HEK293 (cell line): ENCODE measurements around the gene ZBTB4.

Experiments
- KLF17 ChIP-seq: fragments of 450-650 bp; formaldehyde crosslinking; IDR thresholded peaks from 2 replicates; pipeline ENCODE4 v1.5.1; 2016; ENCODE audit warnings: missing biosample characterization, missing genetic modification characterization
- SP7 ChIP-seq: fragments of 450-650 bp; formaldehyde crosslinking; IDR thresholded peaks from 2 replicates; pipeline ENCODE4 v1.5.1; 2016; ENCODE audit warnings: missing biosample characterization, missing genetic modification characterization
- YY1 ChIP-seq: fragments of 450-650 bp; formaldehyde crosslinking; IDR thresholded peaks from 2 replicates; pipeline ENCODE4 v1.5.1; 2018; ENCODE audit warnings: missing biosample characterization, missing genetic modification characterization
- ZBTB10 ChIP-seq: fragments of 450-650 bp; formaldehyde crosslinking; IDR thresholded peaks from 2 replicates; pipeline ENCODE4 v1.5.1; 2016; ENCODE audit warnings: missing biosample characterization, missing genetic modification characterization
- ZBTB49 ChIP-seq: fragments of 450-650 bp; formaldehyde crosslinking; IDR thresholded peaks from 2 replicates; pipeline ENCODE4 v1.5.1; 2016; ENCODE audit warnings: missing biosample characterization, missing genetic modification characterization, low read depth
- ZBTB7A ChIP-seq: fragments of 450-650 bp; formaldehyde crosslinking; IDR thresholded peaks from 2 replicates; pipeline ENCODE4 v1.5.1; 2016; ENCODE audit warnings: low read depth, missing biosample characterization, missing genetic modification characterization
- ZEB2 ChIP-seq: fragments of 450-650 bp; formaldehyde crosslinking; IDR thresholded peaks from 2 replicates; pipeline ENCODE4 v1.5.1; 2016; ENCODE audit warnings: missing biosample characterization, missing genetic modification characterization
- ZIC2 ChIP-seq: fragments of 450-650 bp; formaldehyde crosslinking; IDR thresholded peaks from 2 replicates; pipeline ENCODE4 v1.5.1; 2016; ENCODE audit warnings: missing biosample characterization, missing genetic modification characterization
- ZNF121 ChIP-seq: fragments of 450-650 bp; formaldehyde crosslinking; IDR thresholded peaks from 2 replicates; pipeline ENCODE4 v1.5.1; 2016; ENCODE audit warnings: missing biosample characterization, missing genetic modification characterization
- ZNF155 ChIP-seq: fragments of 450-650 bp; formaldehyde crosslinking; IDR thresholded peaks from 2 replicates; pipeline ENCODE4 v1.5.1; 2016; ENCODE audit warnings: missing biosample characterization, missing genetic modification characterization
- ZNF157 ChIP-seq: fragments of 450-650 bp; formaldehyde crosslinking; IDR thresholded peaks from 2 replicates; pipeline ENCODE4 v1.5.1; 2016; ENCODE audit warnings: missing biosample characterization, missing genetic modification characterization
- ZNF18 ChIP-seq: fragments of 450-650 bp; formaldehyde crosslinking; IDR thresholded peaks from 2 replicates; pipeline ENCODE4 v1.5.1; 2016; ENCODE audit warnings: missing biosample characterization, missing genetic modification characterization
- ZNF202 ChIP-seq: fragments of 450-650 bp; formaldehyde crosslinking; IDR thresholded peaks from 2 replicates; pipeline ENCODE4 v1.5.1; 2016; ENCODE audit warnings: missing biosample characterization, missing genetic modification characterization, borderline replicate concordance
- ZNF214 ChIP-seq: fragments of 450-650 bp; formaldehyde crosslinking; IDR thresholded peaks from 2 replicates; pipeline ENCODE4 v1.5.1; 2017; ENCODE audit warnings: missing biosample characterization, mild to moderate bottlenecking, missing genetic modification characterization, borderline replicate concordance
- ZNF24 ChIP-seq: fragments of 450-650 bp; formaldehyde crosslinking; IDR thresholded peaks from 2 replicates; pipeline ENCODE4 v1.5.1; 2016; ENCODE audit warnings: missing biosample characterization, missing genetic modification characterization
- ZNF274 ChIP-seq, 2 experiments: fragments of 200-500 bp in 1 of 2; fragments of 450-650 bp in 1 of 2; sonication (Bioruptor generic) in 1 of 2; formaldehyde crosslinking in 1 of 2; IDR thresholded peaks; 2 replicates each; pipeline versions ENCODE4 v1.5.1 to v1.6.1; 2014 to 2016; ENCODE audit warnings: borderline replicate concordance in 1 of 2, inconsistent platforms in 1 of 2, low read length in 1 of 2, missing biosample characterization in 1 of 2, missing genetic modification characterization in 1 of 2
- ZNF488 ChIP-seq: fragments of 450-650 bp; formaldehyde crosslinking; IDR thresholded peaks from 2 replicates; pipeline ENCODE4 v1.5.1; 2016; ENCODE audit warnings: missing biosample characterization, missing genetic modification characterization
- ZNF549 ChIP-seq: fragments of 450-650 bp; IDR thresholded peaks from 2 replicates; pipeline ENCODE4 v1.5.1; 2018; ENCODE audit warnings: missing biosample characterization, missing genetic modification characterization, mild to moderate bottlenecking, inconsistent platforms, moderate library complexity
- ZNF560 ChIP-seq: fragments of 450-650 bp; formaldehyde crosslinking; IDR thresholded peaks from 2 replicates; pipeline ENCODE4 v1.5.1; 2017; ENCODE audit warnings: missing biosample characterization, missing genetic modification characterization, borderline replicate concordance
- ZNF645 ChIP-seq: fragments of 450-650 bp; formaldehyde crosslinking; IDR thresholded peaks from 2 replicates; pipeline ENCODE4; 2016; ENCODE audit warnings: missing biosample characterization, missing genetic modification characterization
- ZNF658 ChIP-seq: fragments of 450-650 bp; formaldehyde crosslinking; IDR thresholded peaks from 2 replicates; pipeline ENCODE4; 2016; ENCODE audit warnings: missing biosample characterization, missing genetic modification characterization
- ZNF677 ChIP-seq: fragments of 450-650 bp; IDR thresholded peaks from 2 replicates; pipeline ENCODE4 v1.5.0; 2018; ENCODE audit warnings: missing biosample characterization, mild to moderate bottlenecking, missing genetic modification characterization, moderate library complexity
- ZNF692 ChIP-seq: fragments of 450-650 bp; formaldehyde crosslinking; IDR thresholded peaks from 2 replicates; pipeline ENCODE4 v1.5.1; 2016; ENCODE audit warnings: missing biosample characterization, missing genetic modification characterization
- ZNF768 ChIP-seq: fragments of 450-650 bp; formaldehyde crosslinking; IDR thresholded peaks from 2 replicates; pipeline ENCODE4 v1.5.1; 2018; ENCODE audit warnings: missing biosample characterization, mild to moderate bottlenecking, missing genetic modification characterization
- ZNF776 ChIP-seq: fragments of 450-650 bp; formaldehyde crosslinking; IDR thresholded peaks from 2 replicates; pipeline ENCODE4 v1.5.0; 2017; ENCODE audit warnings: missing biosample characterization, missing genetic modification characterization, borderline replicate concordance
- ZNF843 ChIP-seq: fragments of 450-650 bp; formaldehyde crosslinking; IDR thresholded peaks from 2 replicates; pipeline ENCODE4 v1.5.1; 2016; ENCODE audit warnings: missing biosample characterization, missing genetic modification characterization
- ZSCAN16 ChIP-seq: fragments of 450-650 bp; formaldehyde crosslinking; IDR thresholded peaks from 2 replicates; pipeline ENCODE4 v1.5.1; 2016; ENCODE audit warnings: missing biosample characterization, missing genetic modification characterization

The ZBTB4 gene

GRCh38 chr17:7484067-7484918, 4.9 kb upstream of the ZBTB4 start, which contains the start of gene POLR2A (continued):
- TF ChIP-seq ZBTB10 (tag by site-specific recombination) (peak; percentile 85), ZIC2 (tag by site-specific recombination) (peak; percentile 77), ZNF677 (tag by site-specific recombination) (no peak), ZNF645 (tag by site-specific recombination) (no peak; the same call in none of the 2 replicates), ZNF18 (tag by site-specific recombination) (peak; percentile 44; the same call in 1 of the 2 replicates), ZNF560 (tag by site-specific recombination) (no peak), ZNF692 (tag by site-specific recombination) (peak; percentile 86), ZNF488 (0 out of 2 replicates have a peak, but pooled peaks have one; percentile 40), ZNF658 (no peak), ZNF549 (tag by site-specific recombination) (no peak), ZNF776 (tag by site-specific recombination) (no peak), ZNF214 (tag by site-specific recombination) (no peak), ZNF274 (IDR thresholded peaks at IDR 0.05; ENCODE audit: low read length) (no peak), ZNF274 (tag by site-specific recombination; IDR thresholded peaks at IDR 0.05; ENCODE audit: borderline replicate concordance) (no peak), ZBTB7A (tag by site-specific recombination) (peak; percentile 86), ZNF202 (tag by site-specific recombination) (no peak), ZEB2 (tag by site-specific recombination) (peak; percentile 99), ZNF843 (tag by site-specific recombination) (peak; percentile 65), KLF17 (tag by site-specific recombination) (peak; percentile 97), SP7 (tag by site-specific recombination) (peak; percentile 93), ZNF24 (peak; percentile 43), YY1 (tag by site-specific recombination) (peak; percentile 10; the same call in 1 of the 2 replicates), ZNF768 (tag by site-specific recombination) (no peak; the same call in 1 of the 2 replicates), ZNF155 (tag by site-specific recombination) (no peak), ZNF157 (tag by site-specific recombination) (peak; percentile 40; the same call in 1 of the 2 replicates), ZNF121 (tag by site-specific recombination) (no peak), ZBTB49 (tag by site-specific recombination) (no peak), ZSCAN16 (tag by site-specific recombination) (peak; percentile 11; the same call in 1 of the 2 replicates)
